Stimulated activated CD8-positive, alpha-beta memory T cell treated with anti-CD3 and anti-CD28 coated beads, Interleukin-7, amount 100 ng/mL, for 4 hours (primary cell): ENCODE measurements around the gene TNFRSF8.
A peak's percentile ranks its signal among the peaks of the same experiment; 100 is the strongest.
"Not testable (repeated sequence)": the region's sequence is repeated elsewhere in the genome, so short reads cannot be mapped to it uniquely, and the experiment has no call there.

ENCODE experiments used
- DNase-seq, 2 donors: peaks; one replicate each; pipeline ENCODE4 v3.0.0-alpha.2; 2020; ENCODE audit warnings: low read depth in 2 of 2

TNFRSF8 gene

DNA sequence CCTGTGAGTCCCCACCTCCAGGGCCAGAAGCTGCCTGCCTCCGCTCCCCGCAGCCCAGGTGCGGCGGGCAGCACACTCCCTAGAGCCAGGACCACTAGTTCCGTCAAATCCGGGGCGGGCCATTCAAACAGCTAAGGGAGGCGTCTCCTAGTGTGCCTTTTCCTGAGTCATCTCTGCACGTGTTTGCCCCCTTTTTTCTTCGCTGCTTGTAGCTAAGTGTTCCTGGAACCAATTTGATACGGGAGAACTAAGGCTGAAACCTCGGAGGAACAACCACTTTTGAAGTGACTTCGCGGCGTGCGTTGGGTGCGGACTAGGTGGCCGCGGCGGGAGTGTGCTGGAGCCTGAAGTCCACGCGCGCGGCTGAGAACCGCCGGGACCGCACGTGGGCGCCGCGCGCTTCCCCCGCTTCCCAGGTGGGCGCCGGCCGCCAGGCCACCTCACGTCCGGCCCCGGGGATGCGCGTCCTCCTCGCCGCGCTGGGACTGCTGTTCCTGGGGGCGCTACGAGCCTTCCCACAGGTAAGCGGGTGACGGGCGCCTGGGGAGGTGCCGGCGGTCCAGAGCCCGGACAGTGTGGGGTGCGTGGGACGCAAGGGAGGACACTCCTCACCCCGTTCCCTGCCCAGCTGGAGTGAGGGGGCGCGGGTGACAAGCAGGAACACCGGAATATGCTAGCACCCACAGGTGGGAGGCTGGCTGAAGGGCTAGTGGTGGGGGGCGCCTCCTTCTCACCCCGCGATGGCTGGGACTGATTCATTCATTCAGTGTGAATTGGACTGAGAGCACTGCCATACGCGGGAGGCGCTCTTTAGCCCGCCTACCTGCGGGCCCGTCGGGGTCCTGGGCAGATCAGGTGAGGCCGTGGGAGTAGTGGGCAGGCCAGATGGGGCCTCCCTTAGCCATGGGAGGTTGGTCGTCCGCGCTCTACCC lies at the start of gene TNFRSF8:
Gene TNFRSF8, plus strand, starts transcription at position 163 of the 932 bp plus-strand sequence. Its CDS starts 296 bp downstream, at position 459.
- peak; percentile 27 to 39 for DNase-seq

DNA sequence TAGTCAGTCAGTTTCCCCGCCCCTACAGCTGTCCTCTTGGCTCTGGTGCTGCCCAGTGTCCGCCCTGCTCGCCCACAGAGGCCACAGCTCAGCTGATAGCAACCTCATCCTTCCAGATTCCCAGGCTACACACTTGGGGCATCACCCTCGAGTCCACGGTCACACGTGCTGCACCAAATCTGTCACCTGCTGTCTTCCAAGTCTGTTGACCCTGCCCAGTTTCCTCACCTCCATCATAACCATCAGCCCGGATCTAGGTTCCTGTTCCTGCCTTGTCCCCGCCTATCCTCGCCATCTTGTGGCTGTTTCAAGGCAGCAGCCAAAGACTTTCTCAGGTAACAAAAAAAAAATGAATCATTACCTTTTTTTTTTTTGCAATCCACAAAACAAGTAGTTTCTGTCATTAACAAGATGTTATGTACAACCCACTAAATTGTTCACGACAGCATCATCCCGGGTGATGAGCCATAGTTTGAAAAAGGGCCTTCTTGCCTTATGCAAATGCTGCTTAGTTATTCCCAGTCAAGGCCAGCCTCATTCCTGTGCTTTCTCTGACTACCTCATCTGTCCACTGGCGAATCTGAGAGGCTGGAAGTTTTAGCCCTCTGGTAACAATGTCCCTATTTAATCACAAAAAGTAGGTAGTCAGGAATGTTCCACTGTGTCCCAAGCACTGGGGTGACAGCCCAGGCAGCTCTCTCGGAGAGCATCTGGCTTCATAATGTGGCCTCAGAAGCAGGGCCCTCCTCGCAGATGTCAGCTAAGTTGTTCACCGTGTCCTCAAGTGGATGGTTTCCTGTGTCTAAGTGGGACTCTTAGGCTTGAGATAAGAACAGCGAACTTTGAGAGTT lies 48.7 kb upstream of the TNFRSF8 start:
- no peak for DNase-seq

GRCh38 chr1:12015001-12015491 lies 48.1 kb upstream of the TNFRSF8 start:
- DNase-seq, result no peak

- DNase-seq, result no peak
Observed at GRCh38 chr1:12015499-12015898, 47.6 kb upstream of the TNFRSF8 start.

DNA sequence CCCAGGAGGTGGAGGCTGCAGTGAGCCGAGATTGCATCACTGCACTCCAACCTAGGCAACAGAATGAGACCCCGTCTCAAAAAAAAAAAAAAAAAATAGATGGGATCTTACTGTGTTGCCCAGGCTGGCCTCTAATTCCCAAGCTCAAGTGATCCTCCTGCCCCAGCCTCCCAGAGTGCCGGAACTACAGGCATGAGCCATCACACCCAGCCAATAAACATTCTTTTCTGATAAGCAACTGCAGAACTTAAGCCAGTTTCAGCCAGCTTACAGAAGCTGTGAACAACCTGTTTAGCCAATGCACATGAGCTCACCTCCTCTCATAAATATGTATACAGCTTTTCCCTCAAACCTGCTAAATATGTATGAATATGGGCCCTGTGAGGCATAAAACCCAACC lies 46.9 kb upstream of the TNFRSF8 start:
- DNase-seq, result no peak

DNA sequence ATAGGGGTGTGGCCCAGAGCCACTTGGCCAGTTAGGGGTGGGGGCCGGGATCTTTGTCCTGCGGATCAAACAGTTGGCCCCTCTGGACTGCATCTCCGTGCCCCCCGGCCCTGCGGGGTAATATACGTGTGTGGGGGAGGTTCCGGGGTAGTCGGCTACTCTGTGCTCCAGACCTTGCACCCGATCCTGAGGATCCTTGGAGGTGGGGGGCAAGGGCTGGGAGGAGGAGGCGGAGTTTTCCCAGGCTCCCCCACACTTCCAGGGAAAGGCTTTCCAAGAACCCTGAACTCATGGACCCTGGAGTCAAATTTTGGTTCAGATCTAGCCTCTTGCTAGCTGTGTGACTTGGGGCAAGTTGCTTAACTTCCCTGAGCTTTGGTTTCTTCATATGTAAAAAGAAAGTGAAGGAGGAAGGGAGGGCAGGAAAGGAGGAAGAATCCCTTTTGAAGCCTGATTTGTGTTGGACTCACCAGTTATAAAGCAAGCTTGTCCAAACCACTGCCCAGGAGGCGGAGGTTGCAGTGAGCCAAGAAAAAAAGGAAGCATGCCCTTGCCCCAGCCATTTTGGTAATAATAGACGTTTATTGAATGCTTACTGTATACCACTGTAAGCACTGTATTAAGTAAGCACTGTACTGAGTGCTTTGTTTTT lies 43.1 kb upstream of the TNFRSF8 start:
- no peak for DNase-seq

DNA sequence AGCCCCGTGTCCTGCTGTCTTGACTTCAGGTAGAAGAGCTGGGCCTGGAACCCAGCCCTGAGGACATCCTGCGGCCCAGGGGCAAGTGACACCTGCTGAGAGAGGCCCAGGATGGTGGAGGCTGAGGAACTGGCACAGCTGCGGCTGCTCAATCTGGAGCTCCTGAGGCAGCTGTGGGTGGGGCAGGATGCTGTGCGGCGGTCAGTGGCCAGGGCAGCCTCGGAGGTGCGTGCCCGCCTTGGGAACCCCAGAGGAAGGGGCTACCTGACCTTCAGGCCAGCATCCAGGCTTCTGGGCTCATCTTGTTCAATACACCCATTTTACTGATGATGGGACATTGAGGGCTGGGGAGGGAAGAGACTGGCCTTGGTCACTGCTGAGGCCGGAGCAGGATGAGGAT lies 41.5 kb upstream of the TNFRSF8 start:
- DNase-seq, result no peak

GRCh38 chr1:12022036-12022435 lies 41.1 kb upstream of the TNFRSF8 start:
- DNase-seq, result no peak

DNA sequence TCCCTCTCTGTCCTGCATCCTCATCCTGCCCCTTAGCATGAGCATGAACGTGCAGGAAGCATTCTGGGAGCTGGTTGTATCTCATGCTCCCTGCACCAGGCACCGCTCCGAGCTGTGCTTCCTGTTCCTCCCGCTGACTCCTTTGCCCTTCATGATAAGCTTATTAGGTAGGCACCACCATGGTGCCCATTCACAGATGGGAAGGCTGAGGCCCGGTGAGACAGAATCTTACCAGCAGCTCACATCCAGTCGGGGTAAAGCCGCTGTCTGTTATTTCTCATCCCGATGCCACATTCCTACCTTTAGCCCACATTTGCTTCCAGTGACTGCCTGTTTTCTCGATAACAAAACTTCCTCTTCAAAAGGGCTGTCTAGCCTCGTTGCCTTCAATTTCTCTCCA lies 36.5 kb upstream of the TNFRSF8 start:
- no peak for DNase-seq

DNA sequence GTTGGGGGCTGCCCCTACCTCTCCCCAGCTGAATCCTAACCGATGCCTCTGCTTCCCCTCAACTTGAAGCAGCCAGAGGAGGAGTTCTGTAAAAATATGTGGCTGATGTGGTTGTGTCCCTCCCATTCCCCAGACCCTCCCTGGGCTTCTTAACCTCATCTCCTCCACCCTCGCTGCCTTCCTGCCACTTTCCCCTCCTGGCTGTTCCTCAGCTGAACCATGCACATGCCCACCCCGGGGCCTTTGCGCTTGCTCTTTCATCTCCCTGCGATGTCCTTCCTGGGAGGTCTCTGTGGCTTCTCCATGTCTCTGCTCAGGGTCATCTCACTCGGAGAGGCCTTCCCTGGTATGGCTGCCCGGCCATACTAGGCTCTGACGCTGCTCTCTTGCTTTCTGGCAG lies 34.9 kb upstream of the TNFRSF8 start:
- no peak for DNase-seq

DNA sequence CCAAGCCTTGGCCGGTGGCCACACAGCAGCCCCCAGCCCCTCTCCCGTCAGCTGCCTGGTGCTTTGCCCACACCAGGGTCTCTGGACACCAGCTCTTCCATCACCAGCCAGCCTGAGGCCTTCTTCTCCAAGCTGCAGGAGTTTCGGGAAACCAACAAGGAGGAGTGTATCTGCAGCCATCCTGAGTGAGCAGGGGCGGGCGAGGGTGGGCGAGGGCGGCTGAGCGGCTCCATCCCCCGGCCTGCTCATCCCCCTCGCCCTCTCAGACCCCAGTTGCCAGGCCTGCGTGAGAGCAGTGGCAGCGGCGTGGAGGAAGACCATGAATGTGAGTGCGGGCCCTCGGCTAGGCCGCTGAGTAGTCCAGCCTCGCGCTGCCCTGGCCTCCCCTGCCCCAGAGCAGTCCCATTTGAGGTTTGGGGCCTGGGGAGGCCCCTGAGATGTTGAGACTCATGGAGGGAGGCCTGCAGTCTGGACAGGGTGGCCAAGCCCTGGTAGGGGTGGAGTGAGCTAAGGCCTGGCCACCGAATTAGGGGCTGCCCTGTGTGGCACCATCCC lies 34.1 kb upstream of the TNFRSF8 start:
- DNase-seq, result no peak

DNA sequence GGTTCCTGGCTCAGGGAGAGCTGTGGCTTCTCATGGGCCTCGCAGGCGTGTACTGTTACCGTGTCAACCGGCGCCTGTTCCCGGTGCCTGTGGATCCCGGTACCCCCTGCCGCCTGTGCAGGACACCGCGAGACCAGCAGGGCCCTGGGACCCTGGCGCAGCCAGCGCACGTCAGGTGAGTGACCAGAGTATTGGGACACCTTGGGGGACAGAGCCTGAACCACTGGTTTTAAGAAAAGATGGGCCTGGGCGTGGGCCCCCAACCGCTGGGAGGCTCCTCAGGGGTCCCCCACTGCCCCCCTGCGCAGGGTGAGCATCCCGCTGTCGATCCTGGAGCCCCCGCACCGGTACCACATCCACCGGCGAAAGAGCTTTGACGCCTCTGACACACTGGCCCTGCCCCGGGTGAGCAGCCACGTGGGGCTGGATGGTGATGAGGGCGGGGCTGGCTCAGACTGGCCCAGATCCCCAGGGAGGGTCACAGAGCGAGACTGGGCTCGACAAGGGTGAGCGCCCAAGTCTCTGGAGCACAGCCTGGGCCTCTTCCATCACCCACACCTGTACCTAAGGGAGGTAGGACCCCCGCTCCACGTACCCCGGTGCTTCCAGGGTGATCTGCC lies 33.3 kb upstream of the TNFRSF8 start:
- no peak for DNase-seq

DNA sequence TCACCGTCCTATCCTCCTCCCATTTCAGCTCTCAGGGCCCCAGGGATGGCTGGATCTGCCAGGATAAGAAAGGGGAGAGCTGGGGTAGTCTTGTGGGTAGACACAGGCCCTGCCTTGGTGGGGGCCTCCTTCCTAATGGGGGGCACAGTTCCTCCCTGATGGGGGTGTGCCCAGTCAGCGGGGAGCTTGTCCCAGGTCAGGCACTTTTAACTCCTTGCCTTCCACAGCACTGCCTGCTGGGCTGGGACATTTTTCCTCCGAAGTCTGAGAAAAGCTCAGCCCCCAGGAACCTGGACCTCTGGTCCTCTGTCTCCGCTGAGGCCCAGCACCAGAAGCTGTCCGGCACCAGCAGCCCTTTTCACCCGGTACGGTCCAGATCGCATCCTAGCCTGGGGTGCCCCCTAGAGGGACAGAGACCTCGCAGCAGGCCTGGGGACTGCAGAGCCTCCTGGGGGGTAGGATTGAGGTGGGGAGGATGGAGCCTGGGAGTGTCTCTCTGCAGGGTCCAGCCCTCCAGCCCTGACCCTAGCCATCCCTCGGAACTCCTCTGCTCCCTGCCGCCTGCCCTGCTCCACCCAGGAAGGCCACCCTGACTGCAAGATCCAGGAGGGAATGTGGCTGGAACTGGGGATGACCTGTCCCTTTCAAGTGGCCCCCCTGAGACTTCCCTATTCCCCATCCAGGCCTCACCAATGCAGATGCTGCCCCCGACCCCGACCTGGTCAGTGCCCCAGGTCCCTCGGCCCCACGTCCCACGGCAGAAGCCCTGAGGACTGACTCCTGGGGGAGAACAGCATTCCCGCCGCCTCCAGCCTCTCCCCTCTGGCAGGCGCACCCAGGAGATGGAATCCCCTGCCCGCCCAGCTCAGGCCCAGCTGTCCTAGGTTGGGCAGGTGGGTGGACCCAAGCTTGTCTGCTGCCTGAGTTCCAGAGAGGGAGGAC lies 31.8 kb upstream of the TNFRSF8 start:
- DNase-seq, result no peak

DNA sequence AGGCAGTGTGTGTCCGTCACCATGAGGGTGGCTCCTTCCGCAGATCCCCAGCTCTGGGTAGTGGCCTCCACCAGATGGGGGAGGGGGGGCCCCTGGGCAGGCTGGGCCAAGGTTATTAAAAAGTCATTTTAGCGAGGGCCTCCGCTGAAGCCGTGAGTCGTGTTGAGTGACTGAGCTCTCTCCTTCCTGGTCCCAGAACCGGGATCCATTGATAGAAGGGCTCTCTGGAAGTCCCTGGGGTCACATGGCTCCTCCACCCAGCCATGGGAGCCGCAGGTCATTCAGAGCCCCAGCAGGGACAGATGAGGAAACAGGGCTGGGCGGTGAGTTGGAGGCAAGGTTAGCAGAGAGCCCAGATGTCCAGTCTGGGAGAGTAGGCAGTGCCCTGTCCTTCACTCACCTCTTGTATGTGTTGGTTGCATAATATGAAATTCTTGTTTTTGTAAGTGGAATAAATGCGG lies 30.9 kb upstream of the TNFRSF8 start:
- no peak for DNase-seq

DNA sequence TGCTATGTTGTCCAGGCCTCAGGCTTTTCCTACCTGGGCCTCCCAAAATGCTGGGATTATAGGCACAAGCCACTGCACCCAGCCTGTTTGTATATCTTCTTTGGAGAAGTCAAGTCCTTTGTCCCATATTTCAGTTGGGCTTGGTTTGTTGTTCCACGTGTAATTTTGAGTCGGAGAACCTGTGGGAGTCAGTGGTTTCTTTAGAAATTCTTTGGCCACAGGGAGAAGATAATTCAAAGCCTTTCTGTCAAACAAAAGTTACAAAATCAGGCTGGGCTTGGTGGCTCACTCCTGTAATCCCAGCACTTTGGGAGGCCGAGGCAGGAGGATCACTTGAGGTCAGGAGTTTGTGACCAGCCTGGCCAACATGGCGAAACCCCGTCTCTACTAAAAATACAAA lies 29.7 kb upstream of the TNFRSF8 start:
- DNase-seq, result not testable (repeated sequence)

GRCh38 chr1:12034381-12034801 lies 28.7 kb upstream of the TNFRSF8 start:
- DNase-seq, result no peak

DNA sequence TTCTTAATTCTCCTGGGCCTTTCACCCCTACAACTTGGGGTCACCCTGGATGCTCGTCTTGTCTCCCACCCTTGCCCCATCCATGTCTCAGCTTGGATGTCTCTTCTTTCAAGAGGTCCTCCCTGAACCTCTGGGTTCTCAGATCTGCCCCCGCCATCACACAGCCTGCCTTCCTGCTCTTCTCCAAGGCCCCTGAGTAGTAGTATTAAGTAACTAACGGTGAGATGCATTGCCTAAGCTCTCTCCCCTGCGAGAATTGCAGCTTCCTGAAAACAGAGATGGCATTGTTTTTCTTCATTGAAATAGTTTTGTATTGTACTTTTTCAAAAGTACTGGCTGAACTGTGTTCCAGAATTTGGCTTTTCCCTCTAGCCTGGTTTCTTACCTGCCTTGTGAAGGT lies 27.8 kb upstream of the TNFRSF8 start:
- DNase-seq, result no peak

DNA sequence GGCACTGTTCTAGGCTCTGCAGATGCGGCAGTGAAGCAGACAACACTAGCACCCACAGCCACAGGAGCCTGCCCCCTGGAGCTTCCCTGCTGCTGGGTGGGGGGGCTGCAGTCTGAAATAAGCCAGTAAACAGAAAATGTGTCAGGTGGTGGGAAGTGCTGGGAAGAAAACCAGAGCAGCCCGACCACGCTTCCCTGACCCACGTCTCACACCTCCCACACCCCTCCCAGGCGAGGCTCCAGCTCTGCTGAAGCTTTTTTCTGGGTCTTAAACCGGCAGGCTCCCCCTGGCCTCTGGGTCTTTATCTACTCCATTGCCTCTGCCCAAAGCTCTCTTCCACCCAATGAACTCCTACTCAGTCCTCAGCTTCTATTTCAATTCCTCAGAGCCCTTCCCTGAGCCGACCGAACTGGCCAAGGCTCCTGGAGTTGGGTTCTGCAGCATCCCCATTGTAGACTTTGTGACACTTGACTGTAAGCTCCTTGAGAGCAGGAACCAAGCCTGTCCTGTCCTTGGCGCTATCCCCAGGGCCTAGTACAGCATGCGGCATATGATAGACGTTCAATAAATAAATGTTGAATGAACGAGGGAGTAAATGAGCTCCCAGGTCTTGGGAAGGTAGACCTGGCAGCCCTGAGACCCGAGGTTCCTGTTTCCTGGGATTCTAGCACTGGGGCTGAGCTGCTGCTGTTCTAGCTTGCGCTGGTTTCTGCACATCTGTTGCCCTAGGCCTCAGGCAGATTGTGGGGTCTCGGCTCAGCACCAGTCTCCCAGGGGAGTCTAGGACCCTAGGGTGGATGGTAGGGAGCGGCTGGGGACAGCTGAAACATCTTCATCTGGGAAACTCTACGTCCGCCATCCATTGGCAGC lies 25.4 kb upstream of the TNFRSF8 start:
- DNase-seq, result no peak
